ENCODE measurements around the gene ATP1A4.

Gene ATP1A4

GRCh38 chr1:160227034-160227433, 75.6 kb downstream of the ATP1A4 start:
- no peaks in the 10 kb centered on the region for H3K79me2 ChIP-seq (ENCODE audit: insufficient read depth, low read length)
- TF ChIP-seq EZH2 (IDR thresholded peaks at IDR 0.05; ENCODE audit: borderline replicate concordance, low read depth, low read length, severe bottlenecking): no peak
- no peak for TF ChIP-seq CTCF (IDR thresholded peaks at IDR 0.05; ENCODE audit: borderline replicate concordance, extremely low read depth, low read length, poor library complexity, severe bottlenecking)
- no peak overlapping the region for H3K4me3 ChIP-seq (ENCODE audit: low read depth in 1 of 2, low read length in 2 of 2)
- H3K4me1 ChIP-seq (ENCODE audit: insufficient read depth, low read length): no peaks in the 10 kb centered on the region
- peaks cover 99% of the 10 kb centered on the region for H3K36me3 ChIP-seq (ENCODE audit: insufficient read depth, low read length)
- DNase-seq (no peak), ATAC-seq (ENCODE audit: insufficient read depth, low read depth) (no peak)
- H3K27ac ChIP-seq (ENCODE audit: low read length): no peak overlapping the region
- no peak overlapping the region for H2AFZ ChIP-seq (ENCODE audit: low read depth, low read length)
- H3K9me3 ChIP-seq (ENCODE audit: insufficient read depth, low read length, severe bottlenecking): no peaks in the 10 kb centered on the region
- H3K27me3 ChIP-seq (ENCODE audit: insufficient read depth, low read length, poor library complexity): no peaks in the 10 kb centered on the region
- H4K20me1 ChIP-seq (ENCODE audit: insufficient read depth, low read length): no peaks in the 10 kb centered on the region
- H3K9ac ChIP-seq (ENCODE audit: low read depth, low read length): no peak overlapping the region
- no peak overlapping the region for H3K4me2 ChIP-seq (ENCODE audit: insufficient read depth, low read length)

GRCh38 chr1:160227561-160227960, 76.2 kb downstream of the ATP1A4 start:
- H3K36me3 ChIP-seq (ENCODE audit: insufficient read depth, low read length): peaks cover 99% of the 10 kb centered on the region
- no peaks in the 10 kb centered on the region for H3K4me1 ChIP-seq (ENCODE audit: insufficient read depth, low read length)
- no peak overlapping the region for H3K27ac ChIP-seq (ENCODE audit: low read length)
- H2AFZ ChIP-seq (ENCODE audit: low read depth, low read length): no peak overlapping the region
- TF ChIP-seq CTCF (IDR thresholded peaks at IDR 0.05; ENCODE audit: borderline replicate concordance, extremely low read depth, low read length, poor library complexity, severe bottlenecking) (no peak), EZH2 (IDR thresholded peaks at IDR 0.05; ENCODE audit: borderline replicate concordance, low read depth, low read length, severe bottlenecking) (no peak)
- DNase-seq: no peak
- no peak overlapping the region for H3K4me2 ChIP-seq (ENCODE audit: insufficient read depth, low read length)
- no peaks in the 10 kb centered on the region for H4K20me1 ChIP-seq (ENCODE audit: insufficient read depth, low read length)
- H3K9me3 ChIP-seq (ENCODE audit: insufficient read depth, low read length, severe bottlenecking): no peaks in the 10 kb centered on the region
- H3K9ac ChIP-seq (ENCODE audit: low read depth, low read length): no peak overlapping the region
- no peaks in the 10 kb centered on the region for H3K79me2 ChIP-seq (ENCODE audit: insufficient read depth, low read length)
- H3K27me3 ChIP-seq (ENCODE audit: insufficient read depth, low read length, poor library complexity): no peaks in the 10 kb centered on the region
- H3K4me3 ChIP-seq (ENCODE audit: low read depth in 1 of 2, low read length in 2 of 2): no peak overlapping the region
- ATAC-seq (ENCODE audit: insufficient read depth, low read depth): no peak

GRCh38 chr1:160228431-160228830, 77.0 kb downstream of the ATP1A4 start:
- H3K9ac ChIP-seq (ENCODE audit: low read depth, low read length): no peak overlapping the region
- H3K27me3 ChIP-seq (ENCODE audit: insufficient read depth, low read length, poor library complexity): no peaks in the 10 kb centered on the region
- H3K79me2 ChIP-seq (ENCODE audit: insufficient read depth, low read length): no peaks in the 10 kb centered on the region
- H2AFZ ChIP-seq (ENCODE audit: low read depth, low read length): no peak overlapping the region
- no peak overlapping the region for H3K27ac ChIP-seq (ENCODE audit: low read length)
- no peaks in the 10 kb centered on the region for H4K20me1 ChIP-seq (ENCODE audit: insufficient read depth, low read length)
- no peak overlapping the region for H3K4me3 ChIP-seq (ENCODE audit: low read depth in 1 of 2, low read length in 2 of 2)
- TF ChIP-seq EZH2 (IDR thresholded peaks at IDR 0.05; ENCODE audit: borderline replicate concordance, low read depth, low read length, severe bottlenecking) (no peak), CTCF (IDR thresholded peaks at IDR 0.05; ENCODE audit: borderline replicate concordance, extremely low read depth, low read length, poor library complexity, severe bottlenecking) (no peak)
- peaks cover 98% of the 10 kb centered on the region for H3K36me3 ChIP-seq (ENCODE audit: insufficient read depth, low read length)
- no peaks in the 10 kb centered on the region for H3K9me3 ChIP-seq (ENCODE audit: insufficient read depth, low read length, severe bottlenecking)
- DNase-seq (no peak), ATAC-seq (ENCODE audit: insufficient read depth, low read depth) (no peak)
- no peaks in the 10 kb centered on the region for H3K4me1 ChIP-seq (ENCODE audit: insufficient read depth, low read length)
- no peak overlapping the region for H3K4me2 ChIP-seq (ENCODE audit: insufficient read depth, low read length)

- ATAC-seq (ENCODE audit: insufficient read depth, low read depth) (no peak), DNase-seq (no peak)
- H3K36me3 ChIP-seq (ENCODE audit: insufficient read depth, low read length): peaks cover 94% of the 10 kb centered on the region
- H3K4me3 ChIP-seq (ENCODE audit: low read depth in 1 of 2, low read length in 2 of 2): no peak overlapping the region
- no peaks in the 10 kb centered on the region for H3K9me3 ChIP-seq (ENCODE audit: insufficient read depth, low read length, severe bottlenecking)
- no peak overlapping the region for H3K9ac ChIP-seq (ENCODE audit: low read depth, low read length)
- H3K27ac ChIP-seq (ENCODE audit: low read length): no peak overlapping the region
- no peaks in the 10 kb centered on the region for H3K27me3 ChIP-seq (ENCODE audit: insufficient read depth, low read length, poor library complexity)
- H4K20me1 ChIP-seq (ENCODE audit: insufficient read depth, low read length): no peaks in the 10 kb centered on the region
- H2AFZ ChIP-seq (ENCODE audit: low read depth, low read length): no peak overlapping the region
- H3K4me1 ChIP-seq (ENCODE audit: insufficient read depth, low read length): no peaks in the 10 kb centered on the region
- no peak overlapping the region for H3K4me2 ChIP-seq (ENCODE audit: insufficient read depth, low read length)
- TF ChIP-seq CTCF (IDR thresholded peaks at IDR 0.05; ENCODE audit: borderline replicate concordance, extremely low read depth, low read length, poor library complexity, severe bottlenecking): no peak
- TF ChIP-seq EZH2 (IDR thresholded peaks at IDR 0.05; ENCODE audit: borderline replicate concordance, low read depth, low read length, severe bottlenecking): no peak
- H3K79me2 ChIP-seq (ENCODE audit: insufficient read depth, low read length): no peaks in the 10 kb centered on the region
Observed at GRCh38 chr1:160232911-160233310, 81.5 kb downstream of the ATP1A4 start.

Measured in DND-41 (cell line).